NCI-H526 treated with DMSO at 0.1 percent for 48 hours (cell line): Measurements from ENCODE around the gene EXD2.
A peak's percentile ranks its signal among the peaks of the same experiment; 100 is the strongest.
"Not testable (repeated sequence)": the region's sequence is repeated elsewhere in the genome, so short reads cannot be mapped to it uniquely, and the experiment has no call there.

Source experiments
- DNase-seq: peaks from one replicate; lab custom pipeline; 2025; lab: John Stamatoyannopoulos, UW

The EXD2 gene

DNA sequence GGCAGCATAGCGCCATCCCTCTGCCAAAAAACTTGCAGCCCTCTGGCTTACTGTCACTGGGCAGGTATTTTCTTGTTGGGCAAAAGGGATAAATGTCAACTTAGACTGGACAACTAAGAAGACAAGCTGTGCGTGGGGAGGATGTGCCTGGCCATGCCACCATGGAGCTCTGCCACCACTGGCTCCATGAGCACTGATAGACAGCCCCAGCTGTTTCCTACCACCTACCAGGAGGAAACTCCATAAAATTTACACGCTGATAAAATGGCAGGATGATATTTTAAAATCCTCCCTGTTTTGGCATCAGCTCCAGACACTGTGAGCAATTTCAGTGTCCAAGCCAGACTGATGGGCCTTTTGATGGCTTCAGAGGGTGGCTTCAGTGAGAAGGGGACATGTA is 61.6 kb downstream of the EXD2 start:
- DNase-seq, result no peak

DNA sequence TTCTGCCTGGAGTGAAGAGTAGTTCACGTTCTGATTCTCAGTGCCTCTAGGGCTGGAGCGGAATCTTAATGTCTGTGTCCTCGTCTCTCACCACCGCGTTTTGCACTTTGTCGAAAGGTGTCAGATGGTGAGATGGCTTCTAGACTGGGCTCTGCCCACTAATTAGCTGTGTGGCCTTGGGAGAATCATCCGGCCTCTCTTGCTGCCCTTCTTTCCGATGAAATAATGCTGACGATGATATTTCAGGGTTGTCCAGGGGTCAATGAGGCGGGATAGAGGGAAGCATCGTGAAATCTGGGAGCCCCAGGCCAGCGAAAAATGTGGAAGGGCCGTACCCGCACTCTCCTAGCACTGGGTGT is 67.8 kb downstream of the EXD2 start:
- DNase-seq, result no peak

DNA sequence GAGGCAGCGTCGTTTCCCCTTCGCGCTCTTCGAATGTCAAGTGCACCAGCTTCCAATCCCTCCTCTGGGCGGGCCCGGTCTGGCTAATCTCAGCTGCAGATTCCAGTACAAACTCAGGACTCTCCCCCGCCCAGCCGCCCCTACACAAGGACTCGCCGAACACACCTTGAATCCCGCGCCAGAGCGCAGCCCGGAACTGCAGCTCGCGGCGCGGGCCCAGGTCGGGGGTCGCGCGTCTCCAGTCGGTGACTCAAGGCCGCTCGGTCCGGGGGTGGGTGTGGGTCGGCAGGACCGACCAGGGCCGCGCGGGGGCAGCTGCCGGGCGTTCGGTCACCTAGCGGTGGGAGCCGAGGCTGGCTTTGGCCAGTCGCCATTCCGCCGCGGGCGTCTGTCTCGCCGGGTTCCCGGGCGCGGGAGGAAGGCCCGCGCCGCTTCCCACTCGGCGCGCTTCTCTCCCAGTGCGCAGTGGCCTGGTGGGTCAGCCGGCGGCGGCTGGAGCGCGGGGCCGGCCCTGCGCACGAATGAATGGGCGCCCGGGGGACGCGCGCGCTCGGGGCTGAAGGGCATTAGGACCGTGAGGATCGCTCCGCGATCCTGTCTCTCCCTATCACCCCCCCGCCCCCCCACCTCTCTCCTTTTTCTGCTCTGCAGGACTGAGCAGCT is 68.4 kb downstream of the EXD2 start, which contains the start of gene GALNT16:
TSS of gene GALNT16 (plus strand) at position 632 of the 663 bp plus-strand sequence. CDS start 133 bp downstream, outside the sequence.
- DNase-seq, result no peak

DNA sequence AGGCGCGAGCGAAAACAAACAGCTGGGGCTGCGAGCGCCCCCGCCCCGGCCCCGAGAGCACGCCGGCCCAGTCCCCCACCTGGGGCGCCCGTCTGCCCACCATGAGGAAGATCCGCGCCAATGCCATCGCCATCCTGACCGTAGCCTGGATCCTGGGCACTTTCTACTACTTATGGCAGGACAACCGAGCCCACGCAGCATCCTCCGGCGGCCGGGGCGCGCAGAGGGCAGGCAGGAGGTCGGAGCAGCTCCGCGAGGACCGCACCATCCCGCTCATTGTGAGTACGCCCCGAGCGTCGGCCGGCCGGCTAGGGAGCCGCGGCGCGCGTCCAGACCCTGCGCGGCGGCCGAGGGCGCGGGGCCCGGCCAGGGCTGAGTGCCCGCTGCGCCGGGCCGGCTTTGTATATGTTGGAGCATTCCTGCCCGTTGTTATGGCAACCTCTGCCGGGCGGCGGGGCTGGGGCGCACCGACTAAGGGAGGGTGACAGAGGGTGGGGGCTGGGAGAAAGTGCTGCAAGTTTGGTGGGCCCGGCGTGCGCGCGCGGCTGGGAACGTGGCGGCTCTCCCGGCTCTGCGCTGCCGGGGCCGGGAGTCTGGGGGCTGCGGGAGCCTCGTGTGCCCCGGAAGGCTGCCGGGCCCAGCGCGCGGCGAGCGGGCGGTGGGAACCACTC is 69.0 kb downstream of the EXD2 start:
- no peak for DNase-seq

GRCh38 chr14:69260861-69261564 is 69.7 kb downstream of the EXD2 start:
- DNase-seq, result peak; percentile 13

DNA sequence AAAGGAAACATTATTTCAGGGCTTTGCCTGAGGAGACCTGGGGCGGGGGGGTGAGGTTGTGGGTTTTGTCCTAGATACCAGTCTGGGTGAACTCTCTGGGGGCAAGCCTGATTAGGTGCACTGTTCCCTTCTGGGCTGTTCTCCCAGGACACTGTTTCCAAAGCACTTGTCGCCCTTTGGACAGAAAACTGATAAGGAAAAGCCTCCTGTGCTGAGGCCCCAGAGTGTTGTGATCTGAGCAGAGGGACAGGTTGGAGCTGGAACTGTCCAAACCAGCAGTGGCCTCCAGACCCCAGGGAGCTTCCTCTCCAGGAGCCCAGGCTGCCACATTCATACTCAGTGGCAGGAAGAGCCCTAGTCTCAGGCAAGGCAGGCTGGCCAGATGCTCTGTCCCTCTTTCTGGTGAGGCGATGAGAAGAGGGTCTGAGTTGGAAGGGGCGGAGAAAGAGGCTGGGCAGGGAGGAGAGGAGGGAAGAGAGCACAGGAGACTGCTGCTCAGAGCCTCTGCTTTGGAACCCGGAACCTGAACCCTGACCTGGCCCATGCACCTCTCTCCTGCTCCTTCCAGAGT is 70.5 kb downstream of the EXD2 start:
- no peak for DNase-seq

DNA sequence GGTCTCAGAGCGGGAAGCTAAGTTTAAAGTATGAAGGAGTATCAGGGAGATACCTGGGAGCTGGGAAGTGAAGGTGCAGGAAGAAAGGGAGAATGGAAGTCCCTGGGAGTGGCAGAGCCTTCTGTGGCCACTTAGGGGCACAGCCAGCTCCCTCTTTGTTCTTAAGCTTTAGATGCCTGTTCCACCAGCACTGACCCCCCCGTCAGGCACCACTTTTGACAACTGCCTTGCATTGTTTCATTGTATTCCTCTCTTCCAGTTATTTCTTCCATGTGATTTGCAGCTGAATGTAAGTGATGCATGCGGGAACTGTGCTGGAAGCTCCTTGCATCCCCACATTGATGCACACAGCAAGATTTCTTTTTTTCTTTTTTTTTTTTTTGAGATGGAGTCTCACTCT is 71.2 kb downstream of the EXD2 start:
- no peak for DNase-seq

DNA sequence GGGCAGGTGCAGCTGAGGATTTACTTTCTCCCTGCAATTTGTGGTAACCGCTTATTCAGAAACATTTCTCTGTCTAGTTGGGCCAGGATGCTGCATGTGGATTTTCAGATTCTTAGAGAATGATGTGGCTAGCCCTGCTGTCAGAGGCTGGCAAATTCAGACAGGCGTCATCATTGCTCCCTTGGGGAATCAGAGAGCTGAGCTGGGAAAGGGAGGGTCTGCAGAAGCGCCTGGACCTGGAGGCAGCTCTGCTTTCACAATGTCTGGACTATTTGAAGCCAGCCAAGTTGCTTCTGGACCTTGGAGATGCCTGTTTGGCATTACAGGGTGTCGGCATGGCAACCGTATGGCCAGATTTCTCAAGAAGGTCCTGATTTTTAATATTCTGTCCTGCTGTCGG is 72.1 kb downstream of the EXD2 start:
- DNase-seq, result peak; percentile 26

DNA sequence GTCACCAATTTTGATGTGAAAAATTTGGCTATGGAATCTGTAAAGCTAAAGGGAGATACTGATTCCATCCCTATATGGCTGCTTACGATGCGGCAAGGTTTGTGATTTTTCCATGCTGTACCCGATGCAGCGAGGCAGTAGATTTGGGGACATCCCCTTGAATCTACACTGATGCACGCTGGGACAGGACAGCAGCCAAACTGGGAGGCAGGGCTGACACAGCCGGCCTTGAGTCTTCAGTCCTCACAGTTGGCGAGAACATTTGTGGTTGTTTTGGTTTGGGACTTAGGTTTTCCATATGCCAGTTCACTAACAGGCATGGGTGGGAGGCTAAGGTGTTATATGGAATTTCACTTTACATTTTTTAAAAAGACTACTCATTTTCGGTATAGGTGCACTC is 72.5 kb downstream of the EXD2 start:
- DNase-seq, result no peak

DNA sequence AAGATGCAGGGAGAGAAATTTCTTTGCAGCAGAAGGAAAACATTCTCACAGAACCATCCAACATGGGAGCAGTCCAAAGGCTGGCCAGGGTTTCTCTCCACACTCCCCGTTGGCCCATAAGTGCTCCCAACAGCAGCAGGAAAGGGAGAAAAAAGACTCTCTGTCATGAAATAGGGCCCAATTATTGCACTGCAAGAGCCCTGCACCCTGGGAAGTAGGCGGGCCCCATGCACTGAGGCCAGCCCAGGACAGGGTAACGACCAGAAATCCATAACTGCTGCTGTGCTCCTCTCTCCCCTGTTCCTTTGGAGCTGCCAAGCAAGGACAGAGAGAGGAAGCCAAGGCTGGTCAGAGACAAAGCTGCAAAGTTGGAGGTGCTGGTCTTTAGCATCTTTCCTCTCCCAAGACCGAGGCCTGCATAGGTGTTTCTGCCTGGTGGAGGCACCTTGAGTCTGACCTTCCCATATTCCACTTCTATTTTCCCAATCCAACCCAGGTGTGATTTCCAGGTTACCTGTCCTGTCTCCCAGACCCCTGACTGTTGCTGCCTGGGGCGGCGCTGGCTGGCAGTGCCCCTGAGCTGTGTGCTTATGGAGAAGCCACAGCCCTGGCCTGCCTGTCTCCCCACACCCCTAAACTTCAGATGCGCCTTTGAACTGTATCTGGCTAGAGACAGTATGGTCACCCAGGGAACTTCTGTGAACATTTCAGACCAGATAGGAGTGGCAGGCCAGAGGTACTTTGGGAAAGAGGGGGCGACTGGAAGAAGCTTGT is 75.5 kb downstream of the EXD2 start:
- no peak for DNase-seq

DNA sequence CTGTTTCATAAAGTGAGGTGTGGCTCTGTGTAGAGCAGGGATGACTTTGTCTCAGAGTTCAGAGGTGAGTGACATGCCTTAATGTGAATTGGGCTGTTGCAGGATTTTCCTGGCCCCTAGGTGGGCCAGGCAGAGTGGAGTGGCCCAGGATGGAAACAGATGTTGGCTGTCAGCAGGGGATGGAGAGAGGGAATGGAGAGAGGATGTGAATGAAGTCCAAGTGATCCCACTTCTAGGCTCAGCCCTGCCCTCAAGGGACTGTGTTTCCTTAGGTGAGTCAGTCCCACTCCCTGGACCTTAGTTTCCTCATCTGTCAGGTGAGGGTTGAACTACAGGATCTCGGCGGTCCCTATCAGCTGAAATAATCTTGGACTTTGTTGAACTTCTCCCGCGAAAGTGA is 76.2 kb downstream of the EXD2 start:
- no peak for DNase-seq

GRCh38 chr14:69268223-69268622 is 76.9 kb downstream of the EXD2 start:
- no peak for DNase-seq

GRCh38 chr14:69268763-69269162 is 77.5 kb downstream of the EXD2 start:
- DNase-seq, result no peak

DNA sequence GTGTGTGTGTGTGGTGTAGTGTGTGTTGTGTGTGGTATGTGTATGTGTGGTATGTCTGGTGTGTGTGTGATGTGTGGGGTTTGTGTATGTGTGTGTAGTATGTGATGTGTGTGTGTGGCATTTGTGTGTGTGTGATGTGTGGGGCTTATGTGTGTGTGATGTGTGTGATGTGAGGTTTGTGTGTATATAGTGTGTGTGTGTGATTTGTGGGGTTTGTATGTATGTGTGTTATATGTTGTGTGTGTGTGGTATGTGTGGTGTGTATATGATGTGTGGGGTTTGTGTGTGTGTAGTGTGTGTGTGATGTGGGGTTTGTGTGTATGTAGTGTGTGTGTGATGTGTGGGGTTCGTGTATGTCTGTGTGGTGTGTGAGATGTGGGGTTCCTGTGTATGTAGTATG is 78.1 kb downstream of the EXD2 start:
- no peak for DNase-seq

DNA sequence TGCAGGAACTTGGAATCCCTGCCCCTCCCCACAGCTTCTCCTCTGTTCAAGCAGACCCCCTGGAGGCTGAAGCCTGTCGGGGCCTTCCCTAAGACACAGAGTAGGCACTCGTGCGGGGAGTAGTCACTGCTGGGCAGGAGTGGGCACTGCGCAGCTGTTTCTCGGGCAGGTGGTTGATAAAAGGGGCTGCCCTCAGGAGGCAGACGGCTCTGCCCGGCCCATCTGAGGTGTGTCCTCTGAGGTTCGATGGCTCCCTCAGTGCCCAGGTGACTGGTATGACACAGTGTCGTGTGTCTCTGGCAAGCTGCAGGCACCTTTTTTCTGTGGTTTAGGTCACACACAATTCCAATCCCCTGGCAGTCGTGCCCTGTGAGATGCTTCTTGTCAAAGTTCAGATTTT is 78.8 kb downstream of the EXD2 start:
- no peak for DNase-seq

GRCh38 chr14:69270795-69271708 is 79.8 kb downstream of the EXD2 start:
- no peak for DNase-seq

- DNase-seq, result no peak
These were observed 83.0 kb downstream of the EXD2 start for GRCh38 chr14:69274321-69274720.

DNA sequence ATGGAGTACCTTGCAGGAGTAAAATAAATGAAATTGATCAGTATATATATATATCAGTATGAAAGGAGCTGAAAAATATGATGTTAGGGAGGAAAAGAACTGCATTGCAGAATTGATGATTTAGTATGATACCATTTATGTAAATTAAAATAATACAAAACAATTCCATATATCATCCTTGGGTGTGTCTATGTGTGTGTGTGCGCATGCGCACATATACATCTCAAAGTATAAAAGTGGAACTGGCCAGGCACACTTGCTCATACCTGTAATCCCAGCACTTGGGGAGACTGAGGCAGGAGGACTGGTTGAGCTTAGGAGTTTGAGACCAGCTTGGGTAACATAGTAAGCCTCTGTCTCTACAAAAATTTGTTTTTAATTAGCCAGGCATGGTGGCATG is 84.0 kb downstream of the EXD2 start:
- DNase-seq, result no peak

GRCh38 chr14:69277356-69277755 is 86.1 kb downstream of the EXD2 start:
- not testable (repeated sequence) for DNase-seq

DNA sequence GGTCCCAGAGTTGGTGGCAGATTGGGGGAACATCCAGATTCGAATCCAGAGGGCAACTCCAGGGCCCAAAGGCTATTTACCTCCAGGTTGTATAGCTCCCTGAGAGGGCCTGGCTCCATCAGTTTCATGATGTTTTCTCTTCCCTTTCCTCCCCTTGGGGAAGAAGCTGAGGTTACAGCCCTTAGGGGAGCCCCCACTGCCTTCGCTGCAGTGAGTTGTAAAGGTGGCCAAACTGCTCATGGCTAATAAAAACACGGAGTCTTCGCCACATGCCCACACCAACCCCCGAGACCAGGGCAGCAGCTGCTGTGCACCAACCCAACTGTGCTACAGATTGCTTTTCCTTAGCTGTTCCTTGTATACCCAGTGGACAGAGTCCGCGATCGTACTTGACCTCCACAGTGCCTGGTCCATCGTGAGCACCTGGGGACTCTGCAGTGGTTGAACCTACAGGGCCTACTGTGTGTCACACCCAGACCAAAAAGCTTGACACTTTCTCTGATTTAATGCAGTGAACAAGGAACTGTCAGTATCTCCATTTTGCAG is 89.5 kb downstream of the EXD2 start:
- DNase-seq, result no peak
